SK-N-SH treated with all-trans-retinoic acid at 6 μM for 48 hours (cell line): ENCODE measurements around the gene ZFAND3.

Experiments
- ATAC-seq: fragments of 200-7000 bp; cut with Tn5 transposase; 3 replicates; pipeline ENCODE4 v1.9.1; 2020; ENCODE audit warnings: mild to moderate bottlenecking, moderate library complexity
- ARNTL ChIP-seq: fragments of 450-650 bp; formaldehyde crosslinking; IDR thresholded peaks from 2 replicates; pipeline ENCODE4 v1.5.0; 2020; ENCODE audit warnings: low read depth, mild to moderate bottlenecking, moderate library complexity, borderline replicate concordance
- CSDC2 ChIP-seq: fragments of 250-450 bp; sonication (Bioruptor Pico); IDR thresholded peaks from 2 replicates; pipeline ENCODE4 v1.5.0; 2020; ENCODE audit warnings: mild to moderate bottlenecking, moderate library complexity
- ESRRG ChIP-seq: fragments of 250-450 bp; sonication (Bioruptor Pico); IDR thresholded peaks from 2 replicates; pipeline ENCODE4 v1.6.1; 2021; ENCODE audit warnings: mild to moderate bottlenecking
- ISL1 ChIP-seq: fragments of 250-450 bp; sonication (Bioruptor Pico); IDR thresholded peaks from 2 replicates; pipeline ENCODE4 v2.1.2; 2022; ENCODE audit warnings: mild to moderate bottlenecking, moderate library complexity
- OSR1 ChIP-seq: fragments of 250-450 bp; sonication (Bioruptor Pico); IDR thresholded peaks from 2 replicates; pipeline ENCODE4 v1.8.0; 2022; ENCODE audit warnings: moderate library complexity, mild to moderate bottlenecking, inconsistent platforms
- PPARA ChIP-seq: fragments of 250-450 bp; sonication (Bioruptor Pico); IDR thresholded peaks from 2 replicates; pipeline ENCODE4 v1.5.0; 2020; ENCODE audit warnings: mild to moderate bottlenecking, borderline replicate concordance
- RARB ChIP-seq: fragments of 250-450 bp; sonication (Bioruptor Pico); IDR thresholded peaks from 2 replicates; pipeline ENCODE4 v1.8.0; 2021; ENCODE audit warnings: mild to moderate bottlenecking, moderate library complexity
- SNAI2 ChIP-seq: fragments of 250-450 bp; sonication (Bioruptor Pico); IDR thresholded peaks from 2 replicates; pipeline ENCODE4 v1.5.0; 2020; ENCODE audit warnings: mild to moderate bottlenecking, moderate library complexity
- TCF4 ChIP-seq: fragments of 250-450 bp; sonication (Bioruptor Pico); IDR thresholded peaks from 2 replicates; pipeline ENCODE4 v1.8.0; 2021; ENCODE audit warnings: mild to moderate bottlenecking, moderate library complexity, borderline replicate concordance
- TOX ChIP-seq: fragments of 250-450 bp; sonication (Bioruptor Pico); IDR thresholded peaks from 2 replicates; pipeline ENCODE4 v1.8.0; 2021; ENCODE audit warnings: mild to moderate bottlenecking, moderate library complexity, borderline replicate concordance
- ZC3H10 ChIP-seq: fragments of 250-450 bp; sonication (Bioruptor Pico); IDR thresholded peaks from 2 replicates; pipeline ENCODE4 v1.5.1; 2021; ENCODE audit warnings: mild to moderate bottlenecking, moderate library complexity
- ZFP30 ChIP-seq: fragments of 450-650 bp; formaldehyde crosslinking; IDR thresholded peaks from 2 replicates; pipeline ENCODE4 v1.5.0; 2022; ENCODE audit warnings: mild to moderate bottlenecking, moderate library complexity
- ZNF565 ChIP-seq: fragments of 450-650 bp; formaldehyde crosslinking; conservative IDR thresholded peaks from 2 replicates; pipeline ENCODE4 v1.5.0; 2020; ENCODE audit warnings: low read depth, mild to moderate bottlenecking, moderate library complexity
- ZNF70 ChIP-seq: fragments of 450-650 bp; formaldehyde crosslinking; IDR thresholded peaks from 2 replicates; pipeline ENCODE4 v1.5.0; 2020; ENCODE audit warnings: mild to moderate bottlenecking, moderate library complexity
- ZNF8 ChIP-seq: fragments of 450-650 bp; formaldehyde crosslinking; IDR thresholded peaks from 2 replicates; pipeline ENCODE4 v1.5.0; 2020; ENCODE audit warnings: mild to moderate bottlenecking, moderate library complexity
- TF ChIP-seq, protein P1 (sequence below): fragments of 250-450 bp; sonication (Bioruptor Pico); IDR thresholded peaks from 2 replicates; pipeline ENCODE4 v1.5.0; 2020; ENCODE audit warnings: mild to moderate bottlenecking, moderate library complexity
- TF ChIP-seq, protein P2 (sequence below): fragments of 250-450 bp; sonication (Bioruptor Pico); IDR thresholded peaks from 2 replicates; pipeline ENCODE4 v1.8.0; 2020; ENCODE audit warnings: mild to moderate bottlenecking, moderate library complexity, borderline replicate concordance
- TF ChIP-seq, protein P3 (sequence below): fragments of 250-450 bp; sonication (Bioruptor Pico); IDR thresholded peaks from 2 replicates; pipeline ENCODE4 v1.5.1; 2021; ENCODE audit warnings: mild to moderate bottlenecking, moderate library complexity
- TF ChIP-seq, protein P4 (sequence below): fragments of 250-450 bp; sonication (Bioruptor Pico); IDR thresholded peaks from 2 replicates; pipeline ENCODE4 v1.5.1; 2020; ENCODE audit warnings: low read depth, mild to moderate bottlenecking, moderate library complexity
- TF ChIP-seq, protein P5 (sequence below): fragments of 250-450 bp; sonication (Bioruptor Pico); IDR thresholded peaks from 2 replicates; pipeline ENCODE4 v1.8.0; 2021; ENCODE audit warnings: low read depth, mild to moderate bottlenecking, moderate library complexity, borderline replicate concordance

The ZFAND3 gene

DNA sequence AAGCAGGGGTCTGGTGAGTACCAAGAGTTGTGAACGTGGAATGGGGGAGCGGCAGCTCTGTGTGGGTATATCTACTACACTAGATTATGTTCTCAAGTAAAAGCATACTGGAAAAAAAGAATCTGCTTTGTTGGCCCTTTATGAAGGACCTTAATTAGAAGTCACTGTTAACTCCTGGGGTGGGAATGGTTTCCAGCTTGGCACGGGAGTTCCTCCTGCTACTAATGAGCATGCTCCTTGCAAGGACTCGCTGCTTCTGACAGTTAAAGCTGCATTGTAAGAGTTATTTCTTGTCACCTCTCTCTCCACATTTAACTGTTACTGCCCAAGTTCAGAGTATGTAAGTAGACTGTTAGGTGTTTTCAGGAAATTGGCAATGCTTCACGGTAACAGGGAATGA is 292.7 kb downstream of the ZFAND3 start (continued):
- TF ChIP-seq, protein P1, sequence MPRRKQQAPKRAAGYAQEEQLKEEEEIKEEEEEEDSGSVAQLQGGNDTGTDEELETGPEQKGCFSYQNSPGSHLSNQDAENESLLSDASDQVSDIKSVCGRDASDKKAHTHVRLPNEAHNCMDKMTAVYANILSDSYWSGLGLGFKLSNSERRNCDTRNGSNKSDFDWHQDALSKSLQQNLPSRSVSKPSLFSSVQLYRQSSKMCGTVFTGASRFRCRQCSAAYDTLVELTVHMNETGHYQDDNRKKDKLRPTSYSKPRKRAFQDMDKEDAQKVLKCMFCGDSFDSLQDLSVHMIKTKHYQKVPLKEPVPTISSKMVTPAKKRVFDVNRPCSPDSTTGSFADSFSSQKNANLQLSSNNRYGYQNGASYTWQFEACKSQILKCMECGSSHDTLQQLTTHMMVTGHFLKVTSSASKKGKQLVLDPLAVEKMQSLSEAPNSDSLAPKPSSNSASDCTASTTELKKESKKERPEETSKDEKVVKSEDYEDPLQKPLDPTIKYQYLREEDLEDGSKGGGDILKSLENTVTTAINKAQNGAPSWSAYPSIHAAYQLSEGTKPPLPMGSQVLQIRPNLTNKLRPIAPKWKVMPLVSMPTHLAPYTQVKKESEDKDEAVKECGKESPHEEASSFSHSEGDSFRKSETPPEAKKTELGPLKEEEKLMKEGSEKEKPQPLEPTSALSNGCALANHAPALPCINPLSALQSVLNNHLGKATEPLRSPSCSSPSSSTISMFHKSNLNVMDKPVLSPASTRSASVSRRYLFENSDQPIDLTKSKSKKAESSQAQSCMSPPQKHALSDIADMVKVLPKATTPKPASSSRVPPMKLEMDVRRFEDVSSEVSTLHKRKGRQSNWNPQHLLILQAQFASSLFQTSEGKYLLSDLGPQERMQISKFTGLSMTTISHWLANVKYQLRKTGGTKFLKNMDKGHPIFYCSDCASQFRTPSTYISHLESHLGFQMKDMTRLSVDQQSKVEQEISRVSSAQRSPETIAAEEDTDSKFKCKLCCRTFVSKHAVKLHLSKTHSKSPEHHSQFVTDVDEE: no peak
- TF ChIP-seq ZNF8 (CRISPR knock-in tag): no peak

DNA sequence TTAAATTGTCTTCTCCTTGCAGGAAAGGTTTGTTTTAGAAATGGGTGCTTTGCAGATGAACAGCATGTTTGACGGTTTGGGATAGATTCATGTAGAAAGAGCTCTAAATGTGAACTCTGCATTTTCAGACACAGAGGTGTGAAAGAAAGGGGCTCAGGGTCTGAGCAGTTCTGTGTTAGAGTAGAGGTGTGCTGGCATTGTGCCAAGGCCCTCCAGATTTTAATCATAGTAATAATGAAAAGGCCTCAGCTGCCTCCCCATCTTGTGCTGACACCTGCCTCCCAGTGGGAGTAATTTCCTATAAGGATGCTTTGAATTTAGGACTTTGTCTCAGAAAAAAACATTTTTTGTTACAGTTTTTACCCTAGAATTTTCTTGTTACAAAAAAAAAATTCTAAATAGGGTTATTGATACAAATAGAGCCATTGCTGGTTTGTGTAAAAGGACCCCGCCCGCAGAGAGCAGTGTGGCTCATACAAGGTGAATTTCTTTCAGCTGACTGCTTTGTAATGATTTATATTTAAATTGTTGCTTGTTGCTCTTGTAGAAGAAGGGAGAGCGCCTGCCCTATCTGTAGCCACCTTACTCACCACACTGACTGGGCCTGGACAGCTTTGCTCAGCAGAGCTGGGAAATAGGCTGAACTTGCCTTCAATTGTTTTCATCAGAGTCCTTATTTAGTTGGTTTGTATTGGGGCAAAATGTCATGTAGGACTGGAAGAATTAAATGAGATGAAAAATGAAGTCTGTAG is 294.5 kb downstream of the ZFAND3 start:
- ATAC-seq: no peak
- no peak for TF ChIP-seq RARB (CRISPR knock-in tag)
- no peak for TF ChIP-seq ESRRG (CRISPR knock-in tag)
- TF ChIP-seq CSDC2 (CRISPR knock-in tag): no peak
- TF ChIP-seq ZC3H10 (CRISPR knock-in tag): no peak
- TF ChIP-seq, protein P2, sequence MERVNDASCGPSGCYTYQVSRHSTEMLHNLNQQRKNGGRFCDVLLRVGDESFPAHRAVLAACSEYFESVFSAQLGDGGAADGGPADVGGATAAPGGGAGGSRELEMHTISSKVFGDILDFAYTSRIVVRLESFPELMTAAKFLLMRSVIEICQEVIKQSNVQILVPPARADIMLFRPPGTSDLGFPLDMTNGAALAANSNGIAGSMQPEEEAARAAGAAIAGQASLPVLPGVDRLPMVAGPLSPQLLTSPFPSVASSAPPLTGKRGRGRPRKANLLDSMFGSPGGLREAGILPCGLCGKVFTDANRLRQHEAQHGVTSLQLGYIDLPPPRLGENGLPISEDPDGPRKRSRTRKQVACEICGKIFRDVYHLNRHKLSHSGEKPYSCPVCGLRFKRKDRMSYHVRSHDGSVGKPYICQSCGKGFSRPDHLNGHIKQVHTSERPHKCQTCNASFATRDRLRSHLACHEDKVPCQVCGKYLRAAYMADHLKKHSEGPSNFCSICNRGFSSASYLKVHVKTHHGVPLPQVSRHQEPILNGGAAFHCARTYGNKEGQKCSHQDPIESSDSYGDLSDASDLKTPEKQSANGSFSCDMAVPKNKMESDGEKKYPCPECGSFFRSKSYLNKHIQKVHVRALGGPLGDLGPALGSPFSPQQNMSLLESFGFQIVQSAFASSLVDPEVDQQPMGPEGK (CRISPR knock-in tag): no peak

DNA sequence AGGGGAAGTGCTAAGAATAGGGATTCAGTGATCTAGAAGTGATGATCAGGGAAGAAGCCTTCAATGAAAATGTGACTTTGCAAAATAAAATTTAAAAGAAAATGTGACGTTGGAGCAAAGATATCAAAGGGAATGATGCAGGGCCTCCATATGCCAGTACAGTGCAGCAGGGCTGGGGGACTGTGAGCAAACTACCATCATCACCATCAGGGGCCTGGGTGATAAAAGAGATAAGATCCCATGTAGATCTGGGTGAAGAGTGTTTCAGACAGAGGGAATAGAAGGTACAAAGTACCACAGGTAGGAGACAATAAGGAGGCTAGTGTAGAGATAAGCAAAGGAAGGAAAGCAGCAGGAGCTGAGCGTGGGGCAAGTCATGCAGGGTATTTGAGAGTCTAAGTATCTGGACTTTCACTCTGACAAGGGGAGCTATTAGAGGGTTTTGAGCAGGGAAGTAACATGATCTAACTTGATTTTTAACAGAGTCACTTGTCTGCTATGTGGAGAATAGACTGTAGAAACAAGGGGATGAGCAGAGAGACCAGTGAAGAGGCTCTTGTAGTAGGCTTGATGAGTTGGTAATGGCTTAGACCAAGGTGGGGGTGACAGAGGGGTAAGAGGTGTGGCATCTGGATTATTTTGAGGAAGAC is 295.6 kb downstream of the ZFAND3 start:
- TF ChIP-seq, protein P3, sequence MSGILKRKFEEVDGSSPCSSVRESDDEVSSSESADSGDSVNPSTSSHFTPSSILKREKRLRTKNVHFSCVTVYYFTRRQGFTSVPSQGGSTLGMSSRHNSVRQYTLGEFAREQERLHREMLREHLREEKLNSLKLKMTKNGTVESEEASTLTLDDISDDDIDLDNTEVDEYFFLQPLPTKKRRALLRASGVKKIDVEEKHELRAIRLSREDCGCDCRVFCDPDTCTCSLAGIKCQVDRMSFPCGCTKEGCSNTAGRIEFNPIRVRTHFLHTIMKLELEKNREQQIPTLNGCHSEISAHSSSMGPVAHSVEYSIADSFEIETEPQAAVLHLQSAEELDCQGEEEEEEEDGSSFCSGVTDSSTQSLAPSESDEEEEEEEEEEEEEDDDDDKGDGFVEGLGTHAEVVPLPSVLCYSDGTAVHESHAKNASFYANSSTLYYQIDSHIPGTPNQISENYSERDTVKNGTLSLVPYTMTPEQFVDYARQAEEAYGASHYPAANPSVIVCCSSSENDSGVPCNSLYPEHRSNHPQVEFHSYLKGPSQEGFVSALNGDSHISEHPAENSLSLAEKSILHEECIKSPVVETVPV (CRISPR knock-in tag): no peak
- no peak for TF ChIP-seq CSDC2 (CRISPR knock-in tag)
- TF ChIP-seq OSR1 (CRISPR knock-in tag): no peak
- no peak for TF ChIP-seq ISL1 (CRISPR knock-in tag)
- TF ChIP-seq TCF4 (CRISPR knock-in tag): no peak
- no peak for TF ChIP-seq ARNTL
- no peak for TF ChIP-seq ZFP30 (CRISPR knock-in tag)
- no peak for TF ChIP-seq ZC3H10 (CRISPR knock-in tag)
- no peak for TF ChIP-seq TOX
- no peak for TF ChIP-seq ZNF8 (CRISPR knock-in tag)
- no peak for TF ChIP-seq ZNF565
- no peak for TF ChIP-seq PPARA (CRISPR knock-in tag)
- TF ChIP-seq, protein P1: no peak
- TF ChIP-seq ZNF70: no peak
- TF ChIP-seq, protein P4, sequence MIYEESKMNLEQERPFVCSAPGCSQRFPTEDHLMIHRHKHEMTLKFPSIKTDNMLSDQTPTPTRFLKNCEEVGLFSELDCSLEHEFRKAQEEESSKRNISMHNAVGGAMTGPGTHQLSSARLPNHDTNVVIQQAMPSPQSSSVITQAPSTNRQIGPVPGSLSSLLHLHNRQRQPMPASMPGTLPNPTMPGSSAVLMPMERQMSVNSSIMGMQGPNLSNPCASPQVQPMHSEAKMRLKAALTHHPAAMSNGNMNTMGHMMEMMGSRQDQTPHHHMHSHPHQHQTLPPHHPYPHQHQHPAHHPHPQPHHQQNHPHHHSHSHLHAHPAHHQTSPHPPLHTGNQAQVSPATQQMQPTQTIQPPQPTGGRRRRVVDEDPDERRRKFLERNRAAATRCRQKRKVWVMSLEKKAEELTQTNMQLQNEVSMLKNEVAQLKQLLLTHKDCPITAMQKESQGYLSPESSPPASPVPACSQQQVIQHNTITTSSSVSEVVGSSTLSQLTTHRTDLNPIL (CRISPR knock-in tag): no peak
- TF ChIP-seq ESRRG (CRISPR knock-in tag): no peak
- no peak for TF ChIP-seq SNAI2 (CRISPR knock-in tag)
- TF ChIP-seq, protein P5, sequence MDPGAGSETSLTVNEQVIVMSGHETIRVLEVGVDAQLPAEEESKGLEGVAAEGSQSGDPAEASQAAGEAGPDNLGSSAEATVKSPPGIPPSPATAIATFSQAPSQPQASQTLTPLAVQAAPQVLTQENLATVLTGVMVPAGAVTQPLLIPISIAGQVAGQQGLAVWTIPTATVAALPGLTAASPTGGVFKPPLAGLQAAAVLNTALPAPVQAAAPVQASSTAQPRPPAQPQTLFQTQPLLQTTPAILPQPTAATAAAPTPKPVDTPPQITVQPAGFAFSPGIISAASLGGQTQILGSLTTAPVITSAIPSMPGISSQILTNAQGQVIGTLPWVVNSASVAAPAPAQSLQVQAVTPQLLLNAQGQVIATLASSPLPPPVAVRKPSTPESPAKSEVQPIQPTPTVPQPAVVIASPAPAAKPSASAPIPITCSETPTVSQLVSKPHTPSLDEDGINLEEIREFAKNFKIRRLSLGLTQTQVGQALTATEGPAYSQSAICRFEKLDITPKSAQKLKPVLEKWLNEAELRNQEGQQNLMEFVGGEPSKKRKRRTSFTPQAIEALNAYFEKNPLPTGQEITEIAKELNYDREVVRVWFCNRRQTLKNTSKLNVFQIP (CRISPR knock-in tag): no peak
- peak; percentile 58 for ATAC-seq
